Osteocyte (in vitro differentiated cells): ENCODE data around the gene COPB2. TPM values are rescaled to one million over a fixed set of nuclear protein-coding genes. Genes with fewer than 3 reads are reported as not detected.

Experiments
- DNase-seq: peaks from one replicate; pipeline ENCODE4 v3.0.0; 2021; ENCODE audit warnings: mixed read lengths; ENCODE audit not compliant: unreplicated experiment; ENCODE audit errors: extremely low spot score
- H3K27ac Mint-ChIP-seq: one replicate; pipeline ENCODE4 v1.8.0; 2021; ENCODE audit warnings: mild to moderate bottlenecking, mixed read lengths; ENCODE audit not compliant: unreplicated experiment
- H3K27me3 Mint-ChIP-seq: one replicate; pipeline ENCODE4 v1.8.0; 2021; ENCODE audit warnings: mixed read lengths; ENCODE audit not compliant: unreplicated experiment
- H3K36me3 Mint-ChIP-seq: one replicate; pipeline ENCODE4 v1.8.0; 2021; ENCODE audit warnings: mixed read lengths; ENCODE audit not compliant: unreplicated experiment
- H3K4me1 Mint-ChIP-seq: one replicate; pipeline ENCODE4 v1.8.0; 2021; ENCODE audit warnings: mixed read lengths; ENCODE audit not compliant: unreplicated experiment
- H3K4me3 Mint-ChIP-seq: one replicate; pipeline ENCODE4 v1.8.0; 2021; ENCODE audit warnings: mild to moderate bottlenecking, moderate library complexity, mixed read lengths; ENCODE audit not compliant: unreplicated experiment
- H3K9me3 Mint-ChIP-seq: one replicate; pipeline ENCODE4 v1.8.0; 2021; ENCODE audit warnings: mixed read lengths; ENCODE audit not compliant: unreplicated experiment
- CTCF ChIP-seq: fragments of 200-600 bp; sonication (generic); IDR thresholded peaks from 2 replicates; pipeline ENCODE4 v1.5.0; 2021; ENCODE audit warnings: antibody characterized with exemption, mild to moderate bottlenecking, moderate library complexity
- total RNA-seq: library from RNA; stranded (reverse); gene quantifications from 2 replicates; pipeline ENCODE4 v1.2.1, GENCODE V29; 2021

COPB2 gene
- total RNA-seq, 1 donor from 2014 or later: 178 TPM

- Mint-ChIP-seq H3K9me3 (no peaks in the 10 kb centered on the region), H3K27ac (no peak overlapping the region)
Measured at GRCh38 chr3:139319428-139320402, 69.7 kb downstream of the COPB2 start.

GRCh38 chr3:139318826-139319225 lies 70.6 kb downstream of the COPB2 start:
- DNase-seq: no peak
- H3K36me3 Mint-ChIP-seq: no peaks in the 10 kb centered on the region
- TF ChIP-seq CTCF: no peak
- peaks cover 40% of the 10 kb centered on the region for H3K27me3 Mint-ChIP-seq
- no peaks in the 10 kb centered on the region for H3K9me3 Mint-ChIP-seq
- H3K4me1 Mint-ChIP-seq: no peaks in the 10 kb centered on the region
- H3K4me3 Mint-ChIP-seq: no peak overlapping the region
- H3K27ac Mint-ChIP-seq: no peak overlapping the region

More at GRCh38 chr3:139319428-139320402, 69.7 kb downstream of the COPB2 start:
- Mint-ChIP-seq H3K4me1 (no peaks in the 10 kb centered on the region), H3K36me3 (no peaks in the 10 kb centered on the region), H3K4me3 (no peak overlapping the region), H3K27me3 (peaks cover 35% of the 10 kb centered on the region)
- no peak for DNase-seq
- TF ChIP-seq CTCF: peak; percentile 31

DNA sequence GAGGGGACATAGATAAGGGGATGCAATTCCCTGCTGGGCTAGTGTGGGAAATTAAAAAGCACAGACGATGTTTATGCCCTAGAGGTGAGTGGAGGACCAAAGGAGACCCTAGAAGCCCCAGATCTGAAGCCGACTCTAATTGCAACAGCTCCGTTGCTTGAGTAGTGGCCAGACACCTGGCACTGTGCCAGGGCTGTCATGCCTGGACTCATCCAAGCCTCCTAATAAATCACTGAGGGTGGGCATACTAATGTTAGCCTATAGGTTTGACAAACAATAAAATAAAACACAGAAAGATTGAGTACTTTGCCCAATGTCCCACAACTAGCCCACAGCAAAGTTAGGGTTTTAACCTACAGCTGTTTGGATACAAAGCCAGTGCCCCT lies 71.0 kb downstream of the COPB2 start:
- H3K27ac Mint-ChIP-seq: no peak overlapping the region
- H3K9me3 Mint-ChIP-seq: no peaks in the 10 kb centered on the region

DNA sequence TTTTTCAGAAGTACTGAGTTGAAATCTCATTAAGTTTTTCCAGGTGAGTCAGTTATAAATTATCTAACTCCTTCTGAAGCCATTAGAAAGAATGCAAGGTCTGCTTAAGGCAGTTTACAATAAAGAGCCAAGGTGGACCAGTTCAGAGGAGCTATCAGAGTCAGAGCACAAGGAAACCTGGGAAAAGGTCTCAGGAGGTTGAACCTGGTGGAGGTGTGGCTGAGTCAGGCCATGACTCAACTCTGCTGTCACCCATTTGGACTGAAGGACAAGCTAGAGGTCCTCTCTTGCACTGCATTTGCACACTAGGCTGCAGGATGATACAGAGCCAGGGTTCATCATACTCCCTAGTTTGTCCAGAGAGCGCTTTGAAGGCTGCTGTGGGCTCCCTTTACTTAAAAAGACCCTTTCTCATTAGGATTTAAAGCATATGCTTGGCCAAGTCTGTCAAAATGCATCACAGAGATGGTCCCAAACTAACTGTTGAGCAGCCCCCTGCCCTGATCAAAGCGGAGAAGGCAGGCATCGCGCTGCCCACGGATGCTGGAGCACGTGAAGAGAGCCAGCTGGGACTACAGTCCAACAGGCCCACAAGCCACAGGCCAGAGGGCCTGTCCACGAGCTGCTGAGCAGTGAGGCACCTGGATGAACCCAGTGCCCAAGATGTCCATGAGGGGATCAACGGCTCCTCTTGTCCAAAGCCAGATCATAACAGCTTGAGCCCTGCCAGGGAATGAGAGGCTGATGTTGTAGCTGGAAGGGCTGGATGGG lies 71.6 kb downstream of the COPB2 start:
- no peaks in the 10 kb centered on the region for H3K4me1 Mint-ChIP-seq
- no peak overlapping the region for H3K4me3 Mint-ChIP-seq
- peaks cover 40% of the 10 kb centered on the region for H3K27me3 Mint-ChIP-seq
- H3K36me3 Mint-ChIP-seq: no peaks in the 10 kb centered on the region
- no peaks in the 10 kb centered on the region for H3K9me3 Mint-ChIP-seq
- no peak for TF ChIP-seq CTCF
- no peak overlapping the region for H3K27ac Mint-ChIP-seq
- no peak for DNase-seq

More for the DNA sequence above, 71.0 kb downstream of the COPB2 start:
- no peak overlapping the region for H3K4me3 Mint-ChIP-seq
- H3K27me3 Mint-ChIP-seq: peaks cover 40% of the 10 kb centered on the region
- no peak for DNase-seq
- H3K36me3 Mint-ChIP-seq: no peaks in the 10 kb centered on the region
- H3K4me1 Mint-ChIP-seq: no peaks in the 10 kb centered on the region
- TF ChIP-seq CTCF: no peak

- Mint-ChIP-seq H3K27ac (no peak overlapping the region), H3K9me3 (no peaks in the 10 kb centered on the region), H3K36me3 (no peaks in the 10 kb centered on the region), H3K4me3 (no peak overlapping the region), H3K4me1 (no peaks in the 10 kb centered on the region), H3K27me3 (peaks cover 37% of the 10 kb centered on the region)
- DNase-seq: no peak
- TF ChIP-seq CTCF: no peak
Measured at GRCh38 chr3:139317215-139317614, 72.2 kb downstream of the COPB2 start.
